Measurements from ENCODE around the gene SLC2A4.

The SLC2A4 gene

GRCh38 chr17:7323731-7324437 is 42.4 kb downstream of the SLC2A4 start:
- Histone ChIP-seq H2AFZ (ENCODE audit: low read length) (no peak overlapping the region), H3K27me3 (replicated peaks; ENCODE audit: insufficient read depth, low read length) (no peaks in the 10 kb centered on the region), H4K20me1 (ENCODE audit: insufficient read depth, low read length) (no peaks in the 10 kb centered on the region), H3K4me1 (ENCODE audit: low read length) (peaks cover 6% of the 10 kb centered on the region; the same call in 1 of the 2 replicates), H3K9me3 (replicated peaks; ENCODE audit: insufficient read depth, low read length) (no peaks in the 10 kb centered on the region), H3F3A (ENCODE audit: insufficient read depth, low read length) (no peaks in the 10 kb centered on the region; the same call in 1 of the 2 replicates), H3K9ac (ENCODE audit: low read length) (no peak overlapping the region), H3K4me3 (ENCODE audit: low read length) (no peak overlapping the region), H3K79me2 (ENCODE audit: low read length) (peaks cover 17% of the 10 kb centered on the region), H3K36me3 (replicated peaks; ENCODE audit: insufficient read depth, low read length) (no peaks in the 10 kb centered on the region), H3K4me2 (ENCODE audit: low read depth, low read length) (no peak overlapping the region), H3K27ac (ENCODE audit: low read length) (no peak overlapping the region), H3K9me2 (replicated peaks; ENCODE audit: insufficient read depth, low read length) (no peaks in the 10 kb centered on the region)
- TF ChIP-seq, protein P1, sequence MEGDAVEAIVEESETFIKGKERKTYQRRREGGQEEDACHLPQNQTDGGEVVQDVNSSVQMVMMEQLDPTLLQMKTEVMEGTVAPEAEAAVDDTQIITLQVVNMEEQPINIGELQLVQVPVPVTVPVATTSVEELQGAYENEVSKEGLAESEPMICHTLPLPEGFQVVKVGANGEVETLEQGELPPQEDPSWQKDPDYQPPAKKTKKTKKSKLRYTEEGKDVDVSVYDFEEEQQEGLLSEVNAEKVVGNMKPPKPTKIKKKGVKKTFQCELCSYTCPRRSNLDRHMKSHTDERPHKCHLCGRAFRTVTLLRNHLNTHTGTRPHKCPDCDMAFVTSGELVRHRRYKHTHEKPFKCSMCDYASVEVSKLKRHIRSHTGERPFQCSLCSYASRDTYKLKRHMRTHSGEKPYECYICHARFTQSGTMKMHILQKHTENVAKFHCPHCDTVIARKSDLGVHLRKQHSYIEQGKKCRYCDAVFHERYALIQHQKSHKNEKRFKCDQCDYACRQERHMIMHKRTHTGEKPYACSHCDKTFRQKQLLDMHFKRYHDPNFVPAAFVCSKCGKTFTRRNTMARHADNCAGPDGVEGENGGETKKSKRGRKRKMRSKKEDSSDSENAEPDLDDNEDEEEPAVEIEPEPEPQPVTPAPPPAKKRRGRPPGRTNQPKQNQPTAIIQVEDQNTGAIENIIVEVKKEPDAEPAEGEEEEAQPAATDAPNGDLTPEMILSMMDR (IDR thresholded peaks at IDR 0.05; ENCODE audit: low read length) = peak; percentile 54
- TF ChIP-seq EZH2phosphoT487 (IDR thresholded peaks at IDR 0.05; ENCODE audit: low read length) (no peak), EZH2 (optimal IDR thresholded peaks at IDR 0.05; ENCODE audit: low read depth, low read length) (no peak)
- DNase-seq = no peak

- H4K20me1 ChIP-seq (ENCODE audit: insufficient read depth, low read length) = no peaks in the 10 kb centered on the region
- no peak overlapping the region for H3K4me2 ChIP-seq (ENCODE audit: low read depth, low read length)
- peaks cover 6% of the 10 kb centered on the region; the same call in 1 of the 2 replicates for H3K4me1 ChIP-seq (ENCODE audit: low read length)
- H3K79me2 ChIP-seq (ENCODE audit: low read length) = peaks cover 18% of the 10 kb centered on the region
- H3K36me3 ChIP-seq (replicated peaks; ENCODE audit: insufficient read depth, low read length) = no peaks in the 10 kb centered on the region
- H3K9me2 ChIP-seq (replicated peaks; ENCODE audit: insufficient read depth, low read length) = no peaks in the 10 kb centered on the region
- H3K9me3 ChIP-seq (replicated peaks; ENCODE audit: insufficient read depth, low read length) = no peaks in the 10 kb centered on the region
- H3K4me3 ChIP-seq (ENCODE audit: low read length) = no peak overlapping the region
- H3K9ac ChIP-seq (ENCODE audit: low read length) = no peak overlapping the region
- TF ChIP-seq EZH2 (optimal IDR thresholded peaks at IDR 0.05; ENCODE audit: low read depth, low read length) (no peak), EZH2phosphoT487 (IDR thresholded peaks at IDR 0.05; ENCODE audit: low read length) (no peak)
- TF ChIP-seq, protein P1 (IDR thresholded peaks at IDR 0.05; ENCODE audit: low read length) = no peak
- no peaks in the 10 kb centered on the region for H3K27me3 ChIP-seq (replicated peaks; ENCODE audit: insufficient read depth, low read length)
- no peaks in the 10 kb centered on the region; the same call in 1 of the 2 replicates for H3F3A ChIP-seq (ENCODE audit: insufficient read depth, low read length)
- H3K27ac ChIP-seq (ENCODE audit: low read length) = no peak overlapping the region
- DNase-seq = no peak
- H2AFZ ChIP-seq (ENCODE audit: low read length) = no peak overlapping the region
Observed at GRCh38 chr17:7324438-7324779, 42.9 kb downstream of the SLC2A4 start.

- Histone ChIP-seq H3K27ac (ENCODE audit: low read length) (no peak overlapping the region), H3K4me1 (ENCODE audit: low read length) (peaks cover 6% of the 10 kb centered on the region; the same call in 1 of the 2 replicates)
Observed at GRCh38 chr17:7325031-7325528, 43.6 kb downstream of the SLC2A4 start.

More at GRCh38 chr17:7325031-7325528, 43.6 kb downstream of the SLC2A4 start:
- no peaks in the 10 kb centered on the region for H3K9me3 ChIP-seq (replicated peaks; ENCODE audit: insufficient read depth, low read length)
- H3F3A ChIP-seq (ENCODE audit: insufficient read depth, low read length) = no peaks in the 10 kb centered on the region; the same call in 1 of the 2 replicates
- H3K9ac ChIP-seq (ENCODE audit: low read length) = no peak overlapping the region
- TF ChIP-seq EZH2phosphoT487 (IDR thresholded peaks at IDR 0.05; ENCODE audit: low read length) (no peak), EZH2 (optimal IDR thresholded peaks at IDR 0.05; ENCODE audit: low read depth, low read length) (no peak)
- TF ChIP-seq, protein P1 (IDR thresholded peaks at IDR 0.05; ENCODE audit: low read length) = no peak
- no peaks in the 10 kb centered on the region for H4K20me1 ChIP-seq (ENCODE audit: insufficient read depth, low read length)
- no peak overlapping the region for H2AFZ ChIP-seq (ENCODE audit: low read length)
- DNase-seq = no peak
- peaks cover 18% of the 10 kb centered on the region for H3K79me2 ChIP-seq (ENCODE audit: low read length)
- no peak overlapping the region for H3K4me2 ChIP-seq (ENCODE audit: low read depth, low read length)
- no peak overlapping the region for H3K4me3 ChIP-seq (ENCODE audit: low read length)
- no peaks in the 10 kb centered on the region for H3K9me2 ChIP-seq (replicated peaks; ENCODE audit: insufficient read depth, low read length)
- H3K36me3 ChIP-seq (replicated peaks; ENCODE audit: insufficient read depth, low read length) = no peaks in the 10 kb centered on the region
- no peaks in the 10 kb centered on the region for H3K27me3 ChIP-seq (replicated peaks; ENCODE audit: insufficient read depth, low read length)
